Loucy (cell line): ENCODE measurements around the gene UTP14C.

ENCODE experiments used
- H2AFZ ChIP-seq: fragments of 200-600 bp; sonication (generic); 2 replicates; pipeline ENCODE4 v1.6.0; 2016; ENCODE audit warnings: antibody characterized with exemption, mild to moderate bottlenecking, low read length, moderate library complexity
- H3F3A ChIP-seq: fragments of 200-600 bp; 2 replicates; pipeline ENCODE4 v1.6.0; 2016; ENCODE audit warnings: antibody characterized with exemption, low read depth, mild to moderate bottlenecking
- H3K27me3 ChIP-seq: fragments of 200-600 bp; sonication (generic); 2 replicates; pipeline ENCODE4 v1.6.1; 2014; ENCODE audit warnings: low read length, mild to moderate bottlenecking; ENCODE audit not compliant: insufficient read depth, poor library complexity, severe bottlenecking
- H3K36me3 ChIP-seq: fragments of 200-600 bp; sonication (generic); 2 replicates; pipeline ENCODE4 v1.6.1; 2016; ENCODE audit warnings: low read length; ENCODE audit not compliant: insufficient read depth
- H3K4me1 ChIP-seq: fragments of 200-600 bp; sonication (generic); 2 replicates; pipeline ENCODE4 v1.5.1; 2014; ENCODE audit warnings: low read length, mild to moderate bottlenecking; ENCODE audit not compliant: insufficient read depth, poor library complexity, severe bottlenecking
- H3K4me2 ChIP-seq: fragments of 200-600 bp; sonication (generic); 2 replicates; pipeline ENCODE4 v1.6.0; 2014; ENCODE audit warnings: antibody characterized with exemption, low read length, low read depth, mild to moderate bottlenecking; ENCODE audit not compliant: poor library complexity, severe bottlenecking
- H3K4me3 ChIP-seq: fragments of 200-600 bp; sonication (generic); 2 replicates; pipeline ENCODE4 v1.5.1; 2014; ENCODE audit warnings: low read length, mild to moderate bottlenecking, mixed read lengths; ENCODE audit not compliant: poor library complexity, severe bottlenecking
- H3K79me2 ChIP-seq: fragments of 200-600 bp; sonication (generic); 2 replicates; pipeline ENCODE4 v1.6.1; 2014; ENCODE audit warnings: low read length; ENCODE audit not compliant: insufficient read depth
- H3K9ac ChIP-seq: fragments of 200-600 bp; sonication (generic); 2 replicates; pipeline ENCODE4 v1.6.0; 2014; ENCODE audit warnings: mild to moderate bottlenecking, low read depth, low read length, moderate library complexity; ENCODE audit not compliant: poor library complexity, severe bottlenecking
- H3K9me2 ChIP-seq: fragments of 200-600 bp; sonication (generic); replicated peaks from 2 replicates; pipeline ENCODE4 v1.6.1; 2016; ENCODE audit warnings: low read depth, low read length, mixed read lengths
- H3K9me3 ChIP-seq: fragments of 200-600 bp; sonication (generic); 2 replicates; pipeline ENCODE4 v1.6.1; 2014; ENCODE audit warnings: mild to moderate bottlenecking, antibody characterized with exemption, low read length, low read depth; ENCODE audit not compliant: insufficient read depth
- H4K20me1 ChIP-seq: fragments of 200-600 bp; sonication (generic); 2 replicates; pipeline ENCODE4 v1.6.0; 2014; ENCODE audit warnings: antibody characterized with exemption, low read length, mild to moderate bottlenecking; ENCODE audit not compliant: insufficient read depth, poor library complexity, severe bottlenecking
- EZH2phosphoT487 ChIP-seq: fragments of 200-600 bp; IDR thresholded peaks from 2 replicates; pipeline ENCODE4 v1.6.1; 2018; ENCODE audit warnings: antibody characterized with exemption, mild to moderate bottlenecking, moderate library complexity, borderline replicate concordance
- TF ChIP-seq, protein P1 (sequence below): fragments of 200-600 bp; sonication (generic); conservative IDR thresholded peaks from 2 replicates; pipeline ENCODE4 v1.5.1; 2014; ENCODE audit warnings: mild to moderate bottlenecking, antibody characterized with exemption, low read length

Gene UTP14C

DNA sequence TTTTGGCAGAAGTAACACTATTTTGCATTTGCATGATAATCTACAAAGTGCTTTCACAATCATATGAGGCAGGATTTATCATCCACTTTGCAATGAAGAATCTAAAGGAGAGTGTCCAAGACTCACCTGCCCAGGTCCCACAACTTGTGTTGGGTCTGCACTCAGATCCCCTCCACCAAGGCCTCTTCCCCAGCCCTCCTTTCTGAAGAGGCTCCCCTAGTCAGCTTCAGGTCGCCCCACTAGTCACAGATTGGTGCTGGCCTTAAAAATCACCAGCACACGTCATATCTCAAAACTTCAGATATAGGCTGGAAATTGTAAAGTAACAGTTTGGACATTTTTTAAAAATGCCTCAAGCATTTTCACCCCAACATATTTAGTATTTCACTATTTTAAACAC lies 30.8 kb upstream of the UTP14C start:
- Histone ChIP-seq H4K20me1 (no peaks in the 10 kb centered on the region), H3K4me2 (no peak overlapping the region), H3K9ac (no peak overlapping the region), H3K36me3 (no peaks in the 10 kb centered on the region), H2AFZ (no peak overlapping the region), H3K9me2 (no peaks in the 10 kb centered on the region), H3K4me3 (no peak overlapping the region), H3K9me3 (no peaks in the 10 kb centered on the region), H3K4me1 (no peaks in the 10 kb centered on the region), H3F3A (no peaks in the 10 kb centered on the region), H3K27me3 (no peaks in the 10 kb centered on the region), H3K79me2 (no peaks in the 10 kb centered on the region)
- TF ChIP-seq, protein P1, sequence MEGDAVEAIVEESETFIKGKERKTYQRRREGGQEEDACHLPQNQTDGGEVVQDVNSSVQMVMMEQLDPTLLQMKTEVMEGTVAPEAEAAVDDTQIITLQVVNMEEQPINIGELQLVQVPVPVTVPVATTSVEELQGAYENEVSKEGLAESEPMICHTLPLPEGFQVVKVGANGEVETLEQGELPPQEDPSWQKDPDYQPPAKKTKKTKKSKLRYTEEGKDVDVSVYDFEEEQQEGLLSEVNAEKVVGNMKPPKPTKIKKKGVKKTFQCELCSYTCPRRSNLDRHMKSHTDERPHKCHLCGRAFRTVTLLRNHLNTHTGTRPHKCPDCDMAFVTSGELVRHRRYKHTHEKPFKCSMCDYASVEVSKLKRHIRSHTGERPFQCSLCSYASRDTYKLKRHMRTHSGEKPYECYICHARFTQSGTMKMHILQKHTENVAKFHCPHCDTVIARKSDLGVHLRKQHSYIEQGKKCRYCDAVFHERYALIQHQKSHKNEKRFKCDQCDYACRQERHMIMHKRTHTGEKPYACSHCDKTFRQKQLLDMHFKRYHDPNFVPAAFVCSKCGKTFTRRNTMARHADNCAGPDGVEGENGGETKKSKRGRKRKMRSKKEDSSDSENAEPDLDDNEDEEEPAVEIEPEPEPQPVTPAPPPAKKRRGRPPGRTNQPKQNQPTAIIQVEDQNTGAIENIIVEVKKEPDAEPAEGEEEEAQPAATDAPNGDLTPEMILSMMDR = no peak

DNA sequence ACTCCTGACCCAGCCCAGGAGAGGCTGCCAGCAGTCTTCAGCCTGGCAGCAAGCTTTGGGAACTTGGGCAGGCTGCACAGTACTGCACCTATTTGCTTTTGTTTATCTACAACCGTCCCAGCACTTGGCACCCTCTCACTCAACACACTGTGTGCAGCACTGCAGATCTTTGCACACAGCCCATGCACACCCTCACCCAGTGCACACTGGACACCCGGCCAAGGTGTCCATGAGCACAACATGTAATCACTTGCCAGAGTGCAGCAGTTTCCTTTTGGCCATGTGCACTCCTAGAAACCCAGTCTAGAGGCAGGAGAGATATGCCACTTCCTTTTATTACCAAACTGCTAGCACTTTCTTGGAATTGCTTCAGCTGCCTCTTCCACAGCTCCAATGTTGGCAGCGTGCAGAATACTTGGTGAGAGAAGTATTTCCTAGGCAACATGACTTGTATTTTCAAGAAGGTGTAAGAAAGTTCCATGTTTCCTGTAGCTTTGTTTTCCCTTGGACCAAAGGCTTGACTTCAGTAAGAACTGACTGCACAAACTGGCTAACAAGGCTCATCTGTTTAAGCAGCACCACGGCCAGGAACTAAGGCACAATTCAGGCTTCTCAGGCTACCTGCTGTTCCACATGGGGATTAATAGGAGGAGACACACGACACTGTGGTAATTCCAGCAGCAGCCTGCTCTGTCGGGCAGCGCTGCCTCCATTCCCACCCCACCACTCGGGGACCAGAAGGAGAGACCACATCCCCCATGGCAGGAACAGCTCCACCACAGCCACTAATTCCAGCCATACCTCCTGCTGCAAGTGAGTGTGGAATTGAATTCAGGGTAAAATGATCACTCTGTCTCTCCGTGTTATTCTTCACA lies 28.6 kb upstream of the UTP14C start:
- H3K9me3 ChIP-seq = no peaks in the 10 kb centered on the region
- no peak overlapping the region for H3K9ac ChIP-seq
- H3K4me3 ChIP-seq = no peak overlapping the region
- H3K4me1 ChIP-seq = no peaks in the 10 kb centered on the region
- no peaks in the 10 kb centered on the region for H3K36me3 ChIP-seq
- H3K9me2 ChIP-seq = no peaks in the 10 kb centered on the region
- no peaks in the 10 kb centered on the region for H3F3A ChIP-seq
- H3K4me2 ChIP-seq = no peak overlapping the region
- H3K79me2 ChIP-seq = no peaks in the 10 kb centered on the region
- H2AFZ ChIP-seq = no peak overlapping the region; the same call in 1 of the 2 replicates
- no peaks in the 10 kb centered on the region for H4K20me1 ChIP-seq
- no peaks in the 10 kb centered on the region for H3K27me3 ChIP-seq
- TF ChIP-seq, protein P1 = no peak
- no peak for TF ChIP-seq EZH2phosphoT487

DNA sequence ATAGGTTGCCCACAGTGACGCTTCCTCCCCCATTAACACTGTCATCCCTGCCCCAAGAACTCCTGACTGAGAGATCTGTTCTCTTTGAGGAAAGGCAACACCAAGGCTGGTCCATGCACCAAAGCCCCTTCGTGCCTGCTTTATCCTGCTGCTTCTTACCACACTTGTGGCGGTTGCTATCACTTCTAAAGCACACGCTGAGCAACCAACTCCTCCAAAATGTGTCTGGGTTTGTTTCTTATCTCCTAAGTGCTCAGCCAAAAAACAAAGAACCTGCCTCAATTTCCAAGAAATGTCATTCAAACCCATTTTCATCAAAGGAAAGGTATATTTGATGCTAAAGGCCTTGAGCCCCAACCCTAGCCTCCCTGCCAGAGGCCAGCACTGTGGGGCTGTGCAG lies 27.9 kb upstream of the UTP14C start:
- no peak overlapping the region for H2AFZ ChIP-seq
- H4K20me1 ChIP-seq = no peaks in the 10 kb centered on the region
- no peak for TF ChIP-seq EZH2phosphoT487
- TF ChIP-seq, protein P1 = no peak
- H3K79me2 ChIP-seq = no peaks in the 10 kb centered on the region
- no peaks in the 10 kb centered on the region for H3K27me3 ChIP-seq
- no peaks in the 10 kb centered on the region for H3K9me2 ChIP-seq
- no peaks in the 10 kb centered on the region for H3K4me1 ChIP-seq
- H3K9ac ChIP-seq = no peak overlapping the region
- no peaks in the 10 kb centered on the region for H3K36me3 ChIP-seq
- H3K4me3 ChIP-seq = no peak overlapping the region
- H3K4me2 ChIP-seq = no peak overlapping the region
- no peaks in the 10 kb centered on the region for H3F3A ChIP-seq
- no peaks in the 10 kb centered on the region for H3K9me3 ChIP-seq
